Esophagus squamous epithelium (tissue), 5 donors: Measurements from ENCODE around the gene ELP4. TPM values are rescaled to one million over a fixed set of nuclear protein-coding genes. Genes with fewer than 3 reads are reported as not detected.

Experiments used
- DNase-seq: peaks from one replicate; lab custom pipeline; 2025; lab: John Stamatoyannopoulos, UW
- H3K27ac ChIP-seq, 4 donors: fragments of 200-600 bp; sonication (generic); one replicate each; pipeline ENCODE4 v1.5.1; 2016 to 2019; ENCODE audit warnings: mild to moderate bottlenecking in 1 of 4
- H3K27me3 ChIP-seq, 4 donors: fragments of 200-600 bp; sonication (generic); 1 replicate in 3 of 4; 2 replicates in 1 of 4; pipeline versions ENCODE4 v1.5.1 to v1.6.0; 2017 to 2021; ENCODE audit warnings: antibody characterized with exemption in 1 of 4
- H3K36me3 ChIP-seq, 3 donors: fragments of 200-600 bp; sonication (generic); one replicate each; pipeline ENCODE4 v1.5.1; 2016 to 2019
- H3K4me1 ChIP-seq, 3 donors: fragments of 200-600 bp; sonication (generic); one replicate each; pipeline ENCODE4 v1.5.1; 2017 to 2019
- H3K4me3 ChIP-seq, 4 donors: fragments of 200-600 bp; sonication (generic); 1 replicate in 3 of 4; 2 replicates in 1 of 4; pipeline ENCODE4 v1.5.1; 2016 to 2019; ENCODE audit warnings: mild to moderate bottlenecking in 2 of 4, moderate library complexity in 1 of 4
- H3K9me3 ChIP-seq, 3 donors: fragments of 200-600 bp; sonication (generic); one replicate each; pipeline ENCODE4 v1.5.1; 2016 to 2019
- POLR2A ChIP-seq, 4 donors: fragments of 450-650 bp; IDR thresholded peaks; one replicate each; pipeline ENCODE4 v1.6.1; 2017; ENCODE audit warnings: antibody characterized with exemption in 4 of 4, mild to moderate bottlenecking in 4 of 4, moderate library complexity in 3 of 4
- WGBS, 2 donors: methylation state at CpG; one replicate each; pipeline ENCODE4 v1.1.5; 2018; 5-methylcytosine and 5-hydroxymethylcytosine counted together
- intact Hi-C: fragments of 100-400 bp; cut with DNase I; formaldehyde crosslinking; loops from one replicate; pipeline ENCODE4 v1.15.0; 2022
- total RNA-seq, 4 donors: library from RNA; depleted of rRNA; stranded (reverse); fragments of >200 nt; gene quantifications; one replicate each; pipeline ENCODE4 v1.1.0, GENCODE V29; 2016
- TF ChIP-seq, protein P1 (sequence below), 6 experiments: fragments of 450-650 bp in 4 of 6; fragments of 200-600 bp in 2 of 6; sonication (generic) in 2 of 6; IDR thresholded peaks; one replicate each; pipeline ENCODE4 v1.5.1; 2016 to 2019; ENCODE audit warnings: antibody characterized with exemption in 6 of 6, mild to moderate bottlenecking in 4 of 6, moderate library complexity in 4 of 6
- donor health status: DM: yes; HTN: yes; CAD: no.

Gene ELP4
- total RNA-seq, 4 donors from 2014 or later, result 15.7 to 24.6 (median 23.9) TPM

DNA sequence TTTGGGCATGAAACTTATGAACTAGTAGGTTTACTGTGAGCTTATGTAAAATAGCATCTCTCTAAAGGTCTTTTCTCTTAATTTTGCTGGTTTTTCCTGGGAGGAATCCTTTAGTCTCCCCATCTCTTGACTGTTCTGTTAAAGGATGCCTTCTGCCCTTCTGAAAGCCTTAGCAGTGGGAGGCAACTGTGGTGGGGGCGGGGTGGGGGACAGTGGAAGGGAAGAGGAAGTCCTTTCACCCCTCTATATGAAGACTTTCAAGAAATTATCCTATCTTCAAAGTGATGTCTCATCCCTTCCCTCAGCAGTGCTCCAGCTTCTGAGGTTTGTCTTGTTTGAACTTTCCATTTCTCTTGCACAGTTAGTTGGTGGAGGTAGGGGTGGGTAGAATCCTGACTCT, 73.1 kb downstream of the ELP4 start:
- no peaks in the 10 kb centered on the region for H3K36me3 ChIP-seq
- TF ChIP-seq, protein P1, sequence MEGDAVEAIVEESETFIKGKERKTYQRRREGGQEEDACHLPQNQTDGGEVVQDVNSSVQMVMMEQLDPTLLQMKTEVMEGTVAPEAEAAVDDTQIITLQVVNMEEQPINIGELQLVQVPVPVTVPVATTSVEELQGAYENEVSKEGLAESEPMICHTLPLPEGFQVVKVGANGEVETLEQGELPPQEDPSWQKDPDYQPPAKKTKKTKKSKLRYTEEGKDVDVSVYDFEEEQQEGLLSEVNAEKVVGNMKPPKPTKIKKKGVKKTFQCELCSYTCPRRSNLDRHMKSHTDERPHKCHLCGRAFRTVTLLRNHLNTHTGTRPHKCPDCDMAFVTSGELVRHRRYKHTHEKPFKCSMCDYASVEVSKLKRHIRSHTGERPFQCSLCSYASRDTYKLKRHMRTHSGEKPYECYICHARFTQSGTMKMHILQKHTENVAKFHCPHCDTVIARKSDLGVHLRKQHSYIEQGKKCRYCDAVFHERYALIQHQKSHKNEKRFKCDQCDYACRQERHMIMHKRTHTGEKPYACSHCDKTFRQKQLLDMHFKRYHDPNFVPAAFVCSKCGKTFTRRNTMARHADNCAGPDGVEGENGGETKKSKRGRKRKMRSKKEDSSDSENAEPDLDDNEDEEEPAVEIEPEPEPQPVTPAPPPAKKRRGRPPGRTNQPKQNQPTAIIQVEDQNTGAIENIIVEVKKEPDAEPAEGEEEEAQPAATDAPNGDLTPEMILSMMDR (IDR thresholded peaks at IDR 0.05), result no peak
- TF ChIP-seq POLR2A (IDR thresholded peaks at IDR 0.05), result no peak
- no peak for DNase-seq
- H3K9me3 ChIP-seq, result no peaks in the 10 kb centered on the region
- intact Hi-C loops, result no loop called here
- no peaks in the 10 kb centered on the region for H3K4me1 ChIP-seq
- H3K27me3 ChIP-seq, result no peaks in the 10 kb centered on the region
- WGBS, 2 donors, result 60% methylated on average over 1 of the region's 1 CpG; no CpG with 5 or more reads in 1 of the 2 donors
- H3K27ac ChIP-seq, result no peak overlapping the region
- H3K4me3 ChIP-seq, result no peak overlapping the region

DNA sequence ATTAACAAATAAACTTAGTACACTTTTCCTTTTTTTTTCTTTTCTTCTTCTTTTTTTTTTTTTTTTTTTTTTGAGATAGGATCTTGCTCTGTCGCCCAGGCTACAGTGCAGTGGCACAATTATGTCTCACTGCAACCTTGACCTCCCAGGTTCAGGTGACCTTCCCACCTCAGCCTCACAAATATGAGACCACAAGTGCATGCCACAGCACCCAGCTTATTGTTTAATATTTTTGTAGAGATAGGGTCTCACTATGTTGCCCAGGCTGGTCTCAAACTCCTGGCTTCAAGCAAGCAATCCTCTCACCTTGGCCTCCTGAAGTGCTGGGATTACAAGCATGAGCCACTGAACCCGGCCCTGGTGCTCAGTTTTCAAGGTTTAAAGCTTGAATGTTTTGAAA, 88.9 kb downstream of the ELP4 start:
- Histone ChIP-seq H3K27me3 (no peaks in the 10 kb centered on the region), H3K4me1 (no peaks in the 10 kb centered on the region), H3K27ac (no peak overlapping the region), H3K36me3 (peaks cover 0 to 5% (median 0%) of the 10 kb centered on the region in 3 donors), H3K9me3 (no peaks in the 10 kb centered on the region), H3K4me3 (no peak overlapping the region)
- no peak for TF ChIP-seq POLR2A (IDR thresholded peaks at IDR 0.05)
- TF ChIP-seq, protein P1 (IDR thresholded peaks at IDR 0.05), result no peak
- no peak for DNase-seq
- intact Hi-C loops, result no loop called here
- WGBS, 2 donors, result 93 to 96% methylated on average over 1 to 2 of the region's 2 CpGs

DNA sequence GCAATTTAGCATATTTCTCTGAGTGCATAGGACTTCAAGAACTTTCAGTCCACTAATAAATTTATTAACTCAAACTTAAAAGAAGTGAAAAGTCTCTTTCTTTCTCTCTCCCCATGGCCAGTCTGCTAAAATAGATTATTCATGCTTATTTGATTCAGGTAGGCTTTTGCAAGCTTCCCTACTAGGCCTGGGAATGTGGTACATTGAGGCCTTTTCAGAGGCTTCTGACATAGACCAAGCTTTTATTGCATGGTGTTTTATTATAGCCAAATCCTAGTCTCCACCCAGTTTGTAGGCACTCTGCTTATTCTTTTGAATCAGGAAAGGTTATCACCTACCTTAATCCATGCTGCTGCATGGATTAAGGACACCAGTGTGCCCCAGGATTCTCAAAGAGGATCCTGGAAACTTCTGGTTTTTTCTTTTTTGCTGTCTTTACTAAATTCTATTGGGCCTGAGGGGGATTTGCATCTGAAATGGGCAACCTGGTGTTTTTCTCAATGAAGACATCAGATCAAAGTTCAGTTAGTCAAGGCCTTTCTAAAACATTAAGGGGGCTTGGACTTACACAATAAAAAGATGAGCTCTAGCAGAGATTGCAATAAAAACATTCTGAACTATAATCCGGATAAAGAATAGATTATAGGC, 92.2 kb downstream of the ELP4 start:
- Histone ChIP-seq H3K4me3 (no peak overlapping the region), H3K9me3 (no peaks in the 10 kb centered on the region), H3K27me3 (no peaks in the 10 kb centered on the region), H3K4me1 (no peaks in the 10 kb centered on the region), H3K36me3 (no peaks in the 10 kb centered on the region), H3K27ac (no peak overlapping the region)
- DNase-seq, result no peak
- WGBS, 2 donors, result 81 to 95% methylated on average over 1 of the region's 1 CpG
- no peak for TF ChIP-seq POLR2A (IDR thresholded peaks at IDR 0.05)
- TF ChIP-seq, protein P1 (IDR thresholded peaks at IDR 0.05), result no peak
- intact Hi-C loops, result no loop called here

GRCh38 chr11:31606893-31607292, 97.3 kb downstream of the ELP4 start:
- 88 to 100% methylated on average over 2 of the region's 2 CpGs for WGBS, 2 donors
- H3K9me3 ChIP-seq, result no peaks in the 10 kb centered on the region
- no peak overlapping the region for H3K4me3 ChIP-seq
- intact Hi-C loops, result no loop called here
- TF ChIP-seq, protein P1 (IDR thresholded peaks at IDR 0.05), result no peak
- TF ChIP-seq POLR2A (IDR thresholded peaks at IDR 0.05), result no peak
- H3K36me3 ChIP-seq, result no peaks in the 10 kb centered on the region
- H3K4me1 ChIP-seq, result no peaks in the 10 kb centered on the region
- DNase-seq, result no peak
- H3K27me3 ChIP-seq, result no peaks in the 10 kb centered on the region
- no peak overlapping the region for H3K27ac ChIP-seq

GRCh38 chr11:31607914-31608313, 98.3 kb downstream of the ELP4 start:
- no peaks in the 10 kb centered on the region for H3K4me1 ChIP-seq
- no peak for DNase-seq
- H3K27me3 ChIP-seq, result no peaks in the 10 kb centered on the region
- no peak overlapping the region for H3K4me3 ChIP-seq
- H3K36me3 ChIP-seq, result no peaks in the 10 kb centered on the region
- TF ChIP-seq, protein P1 (IDR thresholded peaks at IDR 0.05), result no peak
- TF ChIP-seq POLR2A (IDR thresholded peaks at IDR 0.05), result no peak
- intact Hi-C loops, result no loop called here
- 81 to 89% methylated on average over 3 of the region's 3 CpGs for WGBS, 2 donors
- no peak overlapping the region for H3K27ac ChIP-seq
- no peaks in the 10 kb centered on the region for H3K9me3 ChIP-seq
